Measurements from ENCODE around the gene TENM3.

- TF ChIP-seq CTCF (IDR thresholded peaks at IDR 0.05; ENCODE audit: borderline replicate concordance, extremely low read depth, low read length, poor library complexity, severe bottlenecking) (no peak), EZH2 (IDR thresholded peaks at IDR 0.05; ENCODE audit: borderline replicate concordance, low read depth, low read length, severe bottlenecking) (no peak)
Observed at GRCh38 chr4:182697094-182697493, 453.9 kb downstream of the TENM3 start.
